SIG-M5 treated with dmso at 0.1 percent for 504 hours (cell line): ENCODE measurements around the gene ANAPC5.
A peak's percentile ranks its signal among the peaks of the same experiment; 100 is the strongest.
"Not testable (repeated sequence)": the region's sequence is repeated elsewhere in the genome, so short reads cannot be mapped to it uniquely, and the experiment has no call there.

ENCODE experiments used
- DNase-seq: peaks from one replicate; lab custom pipeline; 2025; ENCODE audit not compliant: unreplicated experiment; lab: John Stamatoyannopoulos, UW

ANAPC5 gene, protein sequence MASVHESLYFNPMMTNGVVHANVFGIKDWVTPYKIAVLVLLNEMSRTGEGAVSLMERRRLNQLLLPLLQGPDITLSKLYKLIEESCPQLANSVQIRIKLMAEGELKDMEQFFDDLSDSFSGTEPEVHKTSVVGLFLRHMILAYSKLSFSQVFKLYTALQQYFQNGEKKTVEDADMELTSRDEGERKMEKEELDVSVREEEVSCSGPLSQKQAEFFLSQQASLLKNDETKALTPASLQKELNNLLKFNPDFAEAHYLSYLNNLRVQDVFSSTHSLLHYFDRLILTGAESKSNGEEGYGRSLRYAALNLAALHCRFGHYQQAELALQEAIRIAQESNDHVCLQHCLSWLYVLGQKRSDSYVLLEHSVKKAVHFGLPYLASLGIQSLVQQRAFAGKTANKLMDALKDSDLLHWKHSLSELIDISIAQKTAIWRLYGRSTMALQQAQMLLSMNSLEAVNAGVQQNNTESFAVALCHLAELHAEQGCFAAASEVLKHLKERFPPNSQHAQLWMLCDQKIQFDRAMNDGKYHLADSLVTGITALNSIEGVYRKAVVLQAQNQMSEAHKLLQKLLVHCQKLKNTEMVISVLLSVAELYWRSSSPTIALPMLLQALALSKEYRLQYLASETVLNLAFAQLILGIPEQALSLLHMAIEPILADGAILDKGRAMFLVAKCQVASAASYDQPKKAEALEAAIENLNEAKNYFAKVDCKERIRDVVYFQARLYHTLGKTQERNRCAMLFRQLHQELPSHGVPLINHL

DNA sequence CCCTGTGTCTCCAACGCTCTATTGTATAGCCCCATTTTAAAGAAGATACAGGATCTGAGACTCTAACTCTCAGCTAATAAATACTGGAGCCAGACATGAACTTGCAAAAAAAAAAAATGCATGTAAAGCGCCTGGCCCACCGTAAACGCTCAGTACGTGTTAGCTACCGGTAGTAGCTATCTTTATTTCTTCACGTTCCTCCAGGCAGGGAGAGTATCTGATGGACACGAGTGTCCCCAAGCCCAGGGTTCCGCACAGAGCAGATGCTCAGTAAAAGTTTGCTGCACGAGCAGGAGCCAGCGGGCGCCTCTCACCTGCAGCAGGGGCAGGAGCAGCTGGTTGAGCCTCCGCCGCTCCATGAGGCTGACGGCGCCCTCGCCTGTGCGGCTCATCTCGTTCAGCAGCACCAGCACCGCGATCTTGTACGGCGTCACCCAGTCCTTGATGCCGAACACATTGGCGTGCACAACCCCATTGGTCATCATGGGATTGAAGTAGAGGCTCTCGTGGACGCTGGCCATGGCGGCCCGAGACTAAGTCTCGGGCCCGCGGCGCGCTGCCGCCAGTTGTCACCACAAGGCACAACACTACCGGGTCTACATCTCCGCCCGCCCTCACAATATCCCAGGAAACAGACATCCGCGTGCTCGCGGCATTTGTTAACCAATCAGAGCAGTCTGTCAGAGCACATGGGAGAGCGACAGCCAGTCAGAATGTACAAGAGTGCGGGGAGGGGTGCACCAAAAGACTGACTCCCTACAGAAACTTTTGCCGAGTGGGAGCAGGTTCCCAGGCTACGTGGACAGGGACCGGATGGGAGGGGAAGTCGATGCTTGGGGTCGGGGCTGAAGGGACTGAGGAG, at the start of gene ANAPC5:
ANAPC5 (minus strand) TSS at position 592 of the 862 bp plus-strand sequence; CDS start at position 521, 71 bp downstream.
- DNase-seq: peak; percentile 100

DNA sequence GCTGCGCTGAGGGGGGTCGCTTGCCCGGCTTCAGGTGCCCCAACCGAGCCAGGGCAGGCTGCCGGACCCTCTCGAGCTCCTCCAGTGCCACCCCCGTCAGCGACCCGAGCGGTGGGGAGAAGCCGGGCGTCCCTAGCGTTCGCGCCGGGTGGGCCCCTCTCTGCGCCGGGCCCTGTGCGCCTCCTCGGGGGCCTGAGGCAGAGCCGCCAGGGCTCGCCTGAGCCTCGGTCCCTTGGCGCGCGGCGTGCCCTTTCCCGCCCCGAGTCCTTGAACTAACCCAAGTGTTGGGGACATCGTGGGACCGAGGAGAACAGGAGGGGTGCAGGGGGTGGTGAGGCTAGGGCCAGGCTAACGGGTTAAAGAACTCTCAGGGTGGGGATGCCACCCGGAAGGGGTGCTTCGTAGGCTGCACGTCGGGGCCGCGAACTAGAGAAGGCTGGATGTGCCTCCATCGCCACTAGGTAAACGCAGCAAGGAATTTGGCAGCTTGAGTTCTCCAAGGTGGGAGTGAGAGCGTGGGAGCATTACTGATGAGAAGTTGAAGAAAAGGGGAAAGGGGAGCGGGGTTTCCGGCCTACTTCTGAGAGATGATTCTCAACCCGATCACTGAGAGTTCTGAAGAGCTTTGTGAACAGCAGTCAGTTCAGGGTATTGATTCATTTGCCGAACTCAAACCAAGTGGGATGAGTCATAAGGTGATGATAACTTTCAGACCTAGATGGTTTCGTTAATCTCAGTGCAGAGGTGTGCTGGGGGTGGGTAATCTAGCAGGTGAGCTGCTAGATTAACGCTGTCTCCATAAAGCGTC, 48.3 kb upstream of the ANAPC5 start:
- peak; percentile 42 for DNase-seq

DNA sequence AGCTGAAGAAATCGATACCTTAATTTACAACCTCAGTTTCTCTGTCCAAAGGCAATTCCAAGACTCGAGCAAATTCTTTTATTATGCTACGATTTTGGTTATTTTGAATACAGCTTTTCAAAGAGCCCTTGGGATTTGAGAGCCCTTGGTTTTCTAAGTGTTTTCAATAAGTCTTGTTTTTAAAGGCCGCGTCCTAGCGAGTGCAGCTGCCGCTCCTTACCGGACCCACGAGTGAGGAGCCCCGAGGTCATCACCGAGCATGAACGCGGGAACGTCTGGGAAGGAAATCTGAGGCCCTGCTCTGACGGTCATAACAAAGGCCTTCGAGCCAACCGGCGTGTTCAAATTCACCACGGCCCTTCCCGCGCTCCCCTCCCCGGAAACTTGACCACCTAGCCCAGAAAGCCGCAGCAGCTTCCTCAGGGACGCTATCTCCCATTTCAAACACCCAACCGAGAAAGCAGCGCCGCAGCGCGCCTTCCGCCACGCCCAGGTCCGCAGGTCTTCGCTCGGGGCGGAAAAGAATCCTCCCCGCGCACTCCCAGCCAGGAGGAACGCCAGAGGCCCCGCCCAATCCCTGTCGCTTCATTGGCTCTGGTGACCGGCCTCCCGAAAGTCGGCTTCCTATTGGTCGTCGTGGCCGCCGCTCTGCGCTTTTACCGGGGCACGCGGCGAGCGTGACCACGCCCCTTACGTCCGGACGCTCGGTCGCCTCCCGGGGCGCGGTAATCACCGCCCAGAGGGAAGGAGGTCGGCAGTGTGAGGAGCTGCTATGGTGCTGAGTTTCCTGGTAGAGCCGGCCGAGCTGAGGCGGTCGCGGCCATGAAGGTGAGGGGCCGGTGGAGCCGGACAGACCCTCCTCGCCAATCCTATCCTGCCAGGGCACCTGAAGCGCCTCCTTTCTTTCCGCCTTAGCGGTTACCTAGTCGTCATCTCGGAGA, 47.5 kb upstream of the ANAPC5 start, which contains the start of gene RNF34:
RNF34 (plus strand) TSS at position 728 of the 941 bp plus-strand sequence; CDS start at position 823, 95 bp downstream.
- DNase-seq: peak; percentile 99

DNA sequence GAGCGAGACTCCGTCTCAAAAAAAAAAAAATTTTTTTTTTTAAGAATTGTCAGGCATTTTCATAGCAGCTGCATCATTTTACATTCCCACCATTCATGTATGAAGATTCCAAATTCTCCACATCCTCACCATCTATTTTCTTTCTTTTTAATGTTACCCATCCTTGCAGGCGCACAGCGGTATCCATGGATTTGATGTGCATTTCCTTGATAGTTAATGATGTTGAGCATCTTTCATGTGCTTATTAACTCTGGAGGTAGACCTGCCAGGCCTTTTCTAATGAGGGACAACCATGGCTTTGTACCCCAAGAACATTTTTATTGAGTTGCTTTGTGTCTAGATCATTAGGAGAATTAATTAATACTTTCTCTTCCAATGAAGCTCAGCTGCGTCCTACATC, 46.1 kb upstream of the ANAPC5 start:
- DNase-seq: no peak

DNA sequence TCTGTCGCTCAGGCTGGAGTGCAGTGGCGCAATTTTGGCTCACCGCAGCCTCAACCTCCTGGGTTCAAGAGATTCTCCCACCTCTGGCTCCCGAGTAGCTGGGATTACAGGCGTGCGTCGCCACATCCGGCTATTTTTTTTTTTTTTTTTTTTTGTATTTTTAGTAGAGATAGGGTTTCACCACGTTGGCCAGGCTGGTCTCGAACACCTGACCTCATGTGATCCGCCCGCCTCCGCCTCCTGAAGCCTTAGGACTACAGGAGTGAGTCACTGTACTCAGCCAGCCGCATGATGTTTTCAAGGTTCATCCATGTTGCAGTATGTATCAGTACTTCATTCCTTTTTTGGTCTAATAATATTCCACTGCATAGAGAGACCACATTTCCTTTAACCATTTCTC, 45.3 kb upstream of the ANAPC5 start:
- DNase-seq: no peak

DNA sequence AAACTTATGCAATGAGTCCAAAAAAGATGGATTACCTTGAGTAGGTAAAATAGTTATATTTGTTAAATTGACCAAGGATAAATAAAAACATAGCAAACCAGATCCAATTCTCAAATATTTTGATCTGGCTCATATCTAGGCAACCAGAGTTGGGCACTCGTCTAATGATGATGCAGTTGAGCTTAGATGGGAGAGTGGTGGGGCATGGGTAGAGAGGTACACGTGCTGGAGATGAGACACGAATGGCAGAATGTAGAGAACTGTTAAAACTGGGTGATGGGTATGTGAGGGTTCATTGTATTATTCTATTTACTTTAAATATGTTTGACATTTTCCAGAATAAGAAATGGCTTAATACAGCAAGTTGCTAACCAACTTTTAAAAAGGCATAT, 40.1 kb upstream of the ANAPC5 start:
- no peak for DNase-seq

DNA sequence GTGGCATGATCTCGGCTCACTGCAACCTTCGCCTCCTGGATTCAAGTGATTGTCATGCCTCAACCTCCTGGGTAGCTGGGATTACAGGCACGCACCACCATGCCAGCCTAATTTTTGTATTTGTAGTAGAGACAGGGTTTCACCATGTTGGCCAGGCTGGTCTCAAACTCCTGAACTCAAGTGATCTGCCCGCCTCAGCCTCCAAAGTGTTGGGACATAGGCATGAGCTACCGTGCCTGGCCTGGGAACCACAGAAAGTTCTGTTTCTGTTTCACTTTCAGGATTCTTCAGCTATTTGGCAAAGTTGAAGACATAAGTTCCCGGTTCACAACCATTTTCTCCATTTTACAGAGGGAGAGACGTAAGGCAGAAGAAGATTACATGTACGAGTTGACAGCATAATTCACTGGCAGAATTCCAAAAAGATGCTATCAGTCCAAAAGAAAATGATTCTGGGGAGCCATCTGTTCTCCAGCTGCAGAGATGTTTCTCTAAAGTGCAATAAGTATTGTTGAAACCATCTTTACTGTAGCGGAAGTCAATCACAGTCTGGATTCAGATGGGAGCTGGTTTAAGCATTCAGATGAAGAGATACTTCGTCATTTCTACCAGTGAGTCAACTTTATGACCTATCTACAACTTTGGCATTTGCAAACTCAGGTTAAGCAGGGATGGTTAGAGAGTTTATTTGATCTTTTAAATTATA, 39.6 kb upstream of the ANAPC5 start:
- peak; percentile 61 for DNase-seq

DNA sequence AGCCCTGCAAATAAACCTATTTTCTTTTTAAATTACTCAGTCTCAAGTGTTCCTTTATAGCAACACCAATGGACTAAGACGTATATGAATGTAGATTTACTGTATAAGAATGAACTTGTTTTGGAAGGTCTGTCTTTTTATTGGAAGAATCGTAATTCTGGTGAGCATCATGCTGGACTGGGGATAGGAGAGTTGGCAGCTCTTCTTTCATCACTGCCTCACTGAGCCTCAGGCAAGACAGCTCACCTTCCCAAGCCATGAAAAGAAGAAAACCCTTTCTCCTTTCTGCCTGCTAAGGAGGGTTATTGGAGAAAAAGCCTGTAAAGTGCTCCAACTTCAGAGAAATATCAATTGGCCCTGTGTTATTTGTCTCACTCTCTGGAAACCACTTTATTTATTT, 38.6 kb upstream of the ANAPC5 start:
- no peak for DNase-seq

DNA sequence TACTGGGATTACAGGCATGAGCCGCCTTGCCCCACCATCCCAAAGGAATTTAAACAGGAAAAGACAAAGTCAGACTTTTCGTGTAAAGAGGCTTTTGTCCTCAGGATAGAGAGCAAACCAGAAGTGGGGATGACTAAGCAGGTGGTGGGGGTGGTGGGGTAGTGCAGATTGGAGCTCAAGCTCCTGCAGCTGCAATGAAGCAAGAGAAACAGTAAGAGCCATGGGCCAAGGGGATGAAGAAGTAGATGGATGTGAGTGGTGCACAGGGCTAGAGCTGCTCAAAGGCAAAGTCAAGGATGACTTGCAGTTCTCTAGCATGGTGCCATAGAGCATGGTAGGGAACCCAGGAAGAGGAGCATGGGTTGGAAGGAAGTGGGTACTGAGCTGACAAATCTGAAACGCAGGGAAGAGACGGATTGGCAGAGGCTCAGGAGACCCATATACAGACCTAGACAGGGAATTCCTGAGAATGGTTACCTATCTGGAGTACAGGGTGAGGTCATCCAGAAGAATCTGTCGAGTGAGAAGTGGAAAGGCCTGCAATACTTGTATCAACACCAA, 36.3 kb upstream of the ANAPC5 start:
- DNase-seq: peak; percentile 93

DNA sequence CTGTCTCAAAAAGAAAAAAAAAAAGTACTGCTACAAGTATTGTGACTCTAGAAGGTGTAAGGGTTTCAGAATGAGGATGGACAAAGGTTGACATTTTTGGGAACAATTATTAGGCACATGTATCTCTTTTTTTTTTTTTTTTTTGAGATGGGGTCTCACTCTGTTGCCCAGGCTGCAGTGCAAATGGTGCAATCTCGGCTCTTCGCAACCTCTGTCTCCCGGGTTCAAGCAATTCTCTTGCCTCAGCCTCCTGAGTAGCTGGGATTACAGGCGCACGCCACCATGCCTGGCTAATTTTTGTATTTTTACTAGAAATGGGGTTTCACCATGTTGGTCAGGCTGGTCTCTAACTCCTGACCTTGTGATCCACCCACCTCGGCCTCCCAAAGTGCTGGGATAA, 32.7 kb upstream of the ANAPC5 start:
- not testable (repeated sequence) for DNase-seq

DNA sequence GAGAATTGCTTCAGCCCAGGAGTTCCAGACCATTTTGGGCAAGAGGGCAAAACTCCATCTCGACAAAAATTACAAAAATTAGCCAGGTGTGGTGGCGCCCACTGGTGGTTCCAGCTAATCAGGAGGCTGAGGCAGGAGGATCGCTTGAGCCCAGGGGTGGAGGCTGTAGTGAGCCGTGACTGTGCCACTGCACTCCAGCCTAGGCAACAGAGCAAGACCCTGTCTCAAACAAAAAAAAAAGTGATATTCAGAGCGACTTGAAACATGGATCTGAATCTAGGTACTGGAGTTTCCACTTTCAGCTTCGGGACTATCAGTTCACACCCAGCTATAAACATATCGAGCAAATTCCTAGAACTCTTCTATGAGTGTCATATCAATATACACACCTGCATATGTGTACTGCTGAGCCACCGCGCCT, 31.4 kb upstream of the ANAPC5 start:
- DNase-seq: no peak

DNA sequence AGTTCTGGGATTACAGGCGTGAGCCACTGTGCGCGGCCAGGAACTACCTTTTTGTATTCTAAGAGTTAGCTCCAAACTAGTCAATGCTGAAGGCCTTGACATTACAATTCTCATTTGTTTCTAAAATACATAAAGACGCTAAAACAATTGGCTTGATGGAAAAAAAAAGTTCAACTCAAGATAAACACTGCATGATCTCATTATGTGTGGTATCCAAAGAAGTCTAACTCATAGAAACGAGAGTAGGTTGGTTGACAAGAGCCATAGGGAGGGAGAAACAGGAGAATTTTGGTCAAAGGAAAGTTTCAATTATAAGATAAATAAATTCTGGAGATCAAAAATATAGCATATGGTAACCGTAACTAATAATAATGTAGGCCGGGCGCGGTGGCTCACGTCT, 27.7 kb upstream of the ANAPC5 start:
- DNase-seq: no peak

DNA sequence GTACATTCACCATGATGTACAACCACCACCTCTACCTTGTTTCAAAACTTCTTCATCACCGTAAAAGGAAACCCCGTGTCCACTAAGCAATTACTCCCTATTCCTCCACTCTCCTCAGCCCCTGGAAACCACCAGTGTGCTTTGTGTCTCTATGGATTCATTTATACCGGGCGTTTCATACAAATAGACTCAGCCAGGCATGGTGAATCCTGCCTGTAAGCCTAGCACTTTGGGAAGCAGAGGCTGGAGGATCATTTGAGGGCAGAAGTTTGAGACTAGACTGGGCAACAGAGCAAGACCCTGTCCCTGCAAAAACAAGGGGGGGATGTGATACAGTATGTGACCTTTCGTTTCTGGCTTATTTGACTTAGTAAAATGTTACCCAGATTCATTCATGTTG, 26.5 kb upstream of the ANAPC5 start:
- no peak for DNase-seq

DNA sequence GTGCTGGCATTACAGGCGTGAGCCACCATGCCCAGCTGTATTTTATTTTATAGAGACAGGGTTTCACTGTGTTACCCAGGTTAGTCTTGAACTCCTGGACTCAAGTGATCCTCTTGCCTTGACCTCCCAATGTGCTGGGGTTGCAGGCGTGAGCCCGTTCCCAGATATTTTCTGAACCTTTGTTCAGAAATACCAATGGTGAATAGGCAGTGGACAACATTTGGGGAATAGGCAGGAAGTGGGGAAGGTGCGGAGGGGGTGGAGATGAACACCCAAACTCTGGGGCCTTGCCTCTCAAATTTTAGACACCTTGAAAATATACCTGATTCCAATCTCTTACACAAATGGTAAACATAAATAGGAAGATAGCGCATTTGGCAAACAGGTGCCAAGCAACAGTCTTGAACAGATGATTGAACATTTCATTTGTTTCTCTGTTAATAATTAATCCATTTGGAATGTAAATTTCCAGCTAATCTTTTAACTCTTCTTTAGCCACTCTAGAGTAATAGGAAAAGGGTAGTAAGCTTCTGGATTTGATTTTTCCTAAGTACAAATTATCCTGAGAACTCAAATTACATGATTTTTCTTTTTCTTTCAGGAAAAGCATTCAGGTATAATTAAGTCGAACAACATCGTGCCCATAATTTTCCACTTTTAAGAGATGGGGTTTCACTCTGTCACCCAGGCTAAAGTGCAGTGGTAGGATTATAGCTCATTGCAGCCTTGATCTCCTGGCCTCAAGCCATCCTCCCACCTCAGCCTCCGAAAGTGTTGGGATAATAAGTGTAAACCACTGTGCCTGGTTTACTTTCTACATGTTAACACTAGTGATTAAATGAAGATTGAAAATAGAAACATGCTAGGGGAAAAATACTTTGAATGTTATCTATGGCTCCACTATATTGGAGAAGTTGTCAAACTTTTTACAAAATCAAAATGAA, 24.8 kb upstream of the ANAPC5 start:
- DNase-seq: no peak

DNA sequence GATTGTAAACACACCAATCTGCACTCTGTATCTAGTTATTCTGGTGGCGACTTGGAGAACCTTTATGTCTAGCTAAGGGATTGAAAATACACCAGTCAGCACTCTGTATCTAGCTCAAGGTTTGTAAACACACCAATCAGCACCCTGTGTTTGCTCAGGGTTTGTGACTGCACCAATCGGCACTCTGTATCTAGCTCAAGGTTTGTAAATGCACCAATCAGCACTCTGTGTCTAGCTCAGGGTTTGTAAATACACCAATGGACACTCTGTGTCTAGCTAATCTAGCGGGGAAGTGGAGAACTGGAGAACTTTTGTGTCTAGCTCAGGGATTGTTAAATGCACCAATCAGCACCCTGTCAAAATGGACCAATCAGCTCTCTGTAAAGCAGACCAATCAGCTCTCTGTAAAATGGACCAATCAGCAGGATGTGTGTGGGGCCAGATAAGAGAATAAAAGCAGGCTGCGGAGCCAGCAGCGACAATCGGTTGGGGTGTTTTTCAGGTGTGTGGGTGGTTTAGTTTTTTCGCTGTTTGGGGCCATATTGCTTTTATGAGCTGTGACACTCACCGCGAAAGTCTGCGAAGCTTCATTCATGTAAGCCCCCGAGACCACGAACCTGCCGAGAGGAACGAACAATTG, 22.9 kb upstream of the ANAPC5 start:
- DNase-seq: not testable (repeated sequence)

DNA sequence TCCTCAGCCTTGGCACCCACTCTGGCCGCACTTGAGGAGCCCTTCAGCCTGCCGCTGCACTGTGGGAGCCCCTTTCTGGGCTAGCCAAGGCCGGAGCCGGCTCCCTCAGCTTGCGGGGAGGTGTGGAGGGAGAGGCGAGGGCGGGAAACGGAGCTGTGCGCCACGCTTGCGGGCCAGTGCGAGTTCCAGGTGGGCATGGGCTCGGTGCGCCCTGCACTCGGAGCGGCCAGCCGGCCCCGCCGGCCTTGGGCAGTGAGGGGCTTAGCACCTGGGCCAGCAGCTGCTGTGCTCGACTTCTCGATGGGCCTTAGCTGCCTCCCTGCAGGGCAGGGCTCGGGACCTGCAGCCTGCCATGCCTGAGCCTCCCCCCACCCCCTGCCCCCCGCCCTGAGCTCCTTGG, 22.1 kb upstream of the ANAPC5 start:
- not testable (repeated sequence) for DNase-seq

DNA sequence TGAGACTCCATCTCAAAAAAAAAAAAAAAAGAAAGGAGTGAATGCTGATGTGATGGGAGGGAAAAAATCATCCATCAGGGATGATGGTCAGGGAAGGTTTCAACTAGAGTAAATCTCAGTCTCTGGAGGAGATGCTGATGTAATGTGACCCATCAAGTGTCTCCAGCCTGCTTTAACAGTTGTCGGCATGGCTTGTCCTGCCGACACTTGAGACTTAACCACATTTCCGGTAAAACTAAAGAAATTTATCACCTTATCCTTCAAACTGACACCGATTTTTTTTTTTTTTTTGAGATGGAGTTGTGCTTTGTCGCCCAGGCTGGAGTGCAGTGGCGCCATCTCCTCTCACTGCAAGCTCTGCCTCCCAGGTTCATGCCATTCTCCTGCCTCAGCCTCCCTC, 21.5 kb upstream of the ANAPC5 start:
- DNase-seq: no peak
